Neural progenitor cell (in vitro differentiated cells): ENCODE measurements around the gene SOCS3. TPM values are rescaled to one million over a fixed set of nuclear protein-coding genes. Genes with fewer than 3 reads are reported as not detected.

ENCODE experiments used
- DNase-seq: peaks from one replicate; pipeline ENCODE4 v3.0.0-alpha.2; 2016; ENCODE audit warnings: low spot score
- H2AFZ ChIP-seq: fragments of 200-600 bp; sonication (generic); replicated peaks from 2 replicates; pipeline ENCODE4 v1.6.1; 2016; ENCODE audit warnings: antibody characterized with exemption
- H3F3A ChIP-seq: fragments of 200-600 bp; sonication (generic); 2 replicates; pipeline ENCODE4 v1.6.1; 2016; ENCODE audit warnings: antibody characterized with exemption, low read depth
- H3K27ac ChIP-seq: fragments of 200-600 bp; sonication (generic); 2 replicates; pipeline ENCODE4 v1.5.1; 2016; ENCODE audit warnings: mild to moderate bottlenecking
- H3K27me3 ChIP-seq: fragments of 200-600 bp; sonication (generic); 2 replicates; pipeline ENCODE4 v1.6.1; 2016; ENCODE audit warnings: mild to moderate bottlenecking, moderate library complexity
- H3K36me3 ChIP-seq: fragments of 200-600 bp; sonication (generic); 2 replicates; pipeline ENCODE4 v1.5.1; 2016
- H3K4me1 ChIP-seq: fragments of 200-600 bp; sonication (generic); 2 replicates; pipeline ENCODE4 v1.6.1; 2016; ENCODE audit warnings: mixed run types
- H3K4me2 ChIP-seq: fragments of 200-600 bp; sonication (generic); 2 replicates; pipeline ENCODE4 v1.6.1; 2016
- H3K4me3 ChIP-seq: fragments of 200-600 bp; sonication (generic); 2 replicates; pipeline ENCODE4 v1.5.1; 2016
- H3K79me2 ChIP-seq: fragments of 200-600 bp; sonication (generic); 2 replicates; pipeline ENCODE4 v1.6.1; 2016; ENCODE audit warnings: low read depth
- H3K9ac ChIP-seq: fragments of 200-600 bp; sonication (generic); 2 replicates; pipeline ENCODE4 v1.6.1; 2016
- H3K9me3 ChIP-seq: fragments of 200-600 bp; sonication (generic); 2 replicates; pipeline ENCODE4 v1.5.1; 2016; ENCODE audit warnings: low read depth
- H4K20me1 ChIP-seq: fragments of 200-600 bp; sonication (generic); 2 replicates; pipeline ENCODE4 v1.6.1; 2016; ENCODE audit warnings: low read depth
- H3K27ac Mint-ChIP-seq: 3 replicates; pipeline ENCODE4 v1.8.0; 2021; ENCODE audit warnings: mixed read lengths
- H3K27me3 Mint-ChIP-seq: 2 replicates; pipeline ENCODE4 v1.8.0; 2022; ENCODE audit warnings: low read depth, mild to moderate bottlenecking, inconsistent platforms, moderate library complexity, mixed read lengths; ENCODE audit not compliant: insufficient read depth
- H3K36me3 Mint-ChIP-seq: 3 replicates; pipeline ENCODE4 v1.8.0; 2021; ENCODE audit warnings: mixed read lengths
- H3K4me1 Mint-ChIP-seq: 3 replicates; pipeline ENCODE4 v1.8.0; 2021; ENCODE audit warnings: mixed read lengths
- H3K4me3 Mint-ChIP-seq: 3 replicates; pipeline ENCODE4 v1.8.0; 2021; ENCODE audit warnings: mild to moderate bottlenecking, moderate library complexity, mixed read lengths
- H3K9me3 Mint-ChIP-seq: 3 replicates; pipeline ENCODE4 v1.8.0; 2020; ENCODE audit warnings: mixed read lengths
- CTCF ChIP-seq: fragments of 200-600 bp; sonication (generic); IDR thresholded peaks from 2 replicates; pipeline ENCODE4 v1.5.1; 2017; ENCODE audit warnings: antibody characterized with exemption, mild to moderate bottlenecking
- EZH2 ChIP-seq: fragments of 200-600 bp; sonication (generic); IDR thresholded peaks from 2 replicates; pipeline ENCODE4 v1.6.1; 2017; ENCODE audit warnings: antibody characterized with exemption, mild to moderate bottlenecking, moderate library complexity
- EZH2phosphoT487 ChIP-seq: fragments of 200-600 bp; sonication (generic); IDR thresholded peaks from 2 replicates; pipeline ENCODE4 v1.6.1; 2017; ENCODE audit warnings: antibody characterized with exemption
- total RNA-seq: library from RNA; depleted of rRNA; stranded (reverse); fragments of >200 nt; gene quantifications from 2 replicates; pipeline ENCODE4 v1.2.3, GENCODE V29; 2015; ENCODE audit warnings: low replicate concordance

SOCS3 gene
- total RNA-seq, 1 donor from 2014 or later: 7.5 TPM

- no peaks in the 10 kb centered on the region for H3K9me3 Mint-ChIP-seq
- peaks cover 56% of the 10 kb centered on the region for H3K27me3 ChIP-seq
- no peak overlapping the region for H3K4me3 Mint-ChIP-seq
These were observed 13.1 kb downstream of the SOCS3 start for GRCh38 chr17:78346605-78347250.

GRCh38 chr17:78345791-78346494, 13.9 kb downstream of the SOCS3 start:
- TF ChIP-seq CTCF: no peak
- no peak for TF ChIP-seq EZH2phosphoT487
- no peak for TF ChIP-seq EZH2
- no peak overlapping the region for H2AFZ ChIP-seq
- H3K4me3 Mint-ChIP-seq: no peak overlapping the region
- H3K4me1 ChIP-seq: peaks cover 14% of the 10 kb centered on the region
- H3K9me3 ChIP-seq: no peaks in the 10 kb centered on the region
- peaks cover 11% of the 10 kb centered on the region for H3K27me3 Mint-ChIP-seq
- no peak overlapping the region for H3K4me2 ChIP-seq
- peaks cover 21% of the 10 kb centered on the region for H3K4me1 Mint-ChIP-seq
- H3K9me3 Mint-ChIP-seq: no peaks in the 10 kb centered on the region
- H3F3A ChIP-seq: peaks cover 20% of the 10 kb centered on the region
- H3K4me3 ChIP-seq: no peak overlapping the region
- no peaks in the 10 kb centered on the region for H3K36me3 ChIP-seq
- H3K79me2 ChIP-seq: no peaks in the 10 kb centered on the region
- peaks cover 64% of the 10 kb centered on the region for H3K27me3 ChIP-seq
- no peaks in the 10 kb centered on the region for H4K20me1 ChIP-seq
- no peak for DNase-seq
- no peaks in the 10 kb centered on the region for H3K36me3 Mint-ChIP-seq
- H3K9ac ChIP-seq: no peak overlapping the region
- H3K27ac Mint-ChIP-seq: no peak overlapping the region
- H3K27ac ChIP-seq: no peak overlapping the region

More at GRCh38 chr17:78346605-78347250, 13.1 kb downstream of the SOCS3 start:
- H3K4me2 ChIP-seq: no peak overlapping the region
- Mint-ChIP-seq H3K4me1 (peaks cover 27% of the 10 kb centered on the region), H3K36me3 (no peaks in the 10 kb centered on the region), H3K27ac (no peak overlapping the region), H3K27me3 (peaks cover 9% of the 10 kb centered on the region)
- H3K27ac ChIP-seq: no peak overlapping the region
- H3K4me1 ChIP-seq: peaks cover 21% of the 10 kb centered on the region
- no peak overlapping the region for H2AFZ ChIP-seq
- no peak for DNase-seq
- TF ChIP-seq EZH2 (no peak), EZH2phosphoT487 (no peak), CTCF (no peak)
- H3K36me3 ChIP-seq: no peaks in the 10 kb centered on the region
- peaks cover 25% of the 10 kb centered on the region for H3F3A ChIP-seq
- peaks cover 6% of the 10 kb centered on the region for H4K20me1 ChIP-seq
- H3K4me3 ChIP-seq: no peak overlapping the region
- no peaks in the 10 kb centered on the region for H3K79me2 ChIP-seq
- H3K9ac ChIP-seq: no peak overlapping the region
- no peaks in the 10 kb centered on the region for H3K9me3 ChIP-seq

GRCh38 chr17:78345172-78345571, 14.7 kb downstream of the SOCS3 start:
- Histone ChIP-seq H3K79me2 (no peaks in the 10 kb centered on the region), H3K27me3 (peaks cover 72% of the 10 kb centered on the region), H3K4me2 (no peak overlapping the region), H3K4me3 (no peak overlapping the region), H2AFZ (no peak overlapping the region), H3K9me3 (no peaks in the 10 kb centered on the region), H3K36me3 (no peaks in the 10 kb centered on the region), H3F3A (peaks cover 25% of the 10 kb centered on the region), H3K27ac (no peak overlapping the region), H4K20me1 (no peaks in the 10 kb centered on the region), H3K4me1 (peaks cover 14% of the 10 kb centered on the region), H3K9ac (no peak overlapping the region)
- no peaks in the 10 kb centered on the region for H3K36me3 Mint-ChIP-seq
- H3K9me3 Mint-ChIP-seq: no peaks in the 10 kb centered on the region
- H3K27me3 Mint-ChIP-seq: peaks cover 14% of the 10 kb centered on the region
- no peak overlapping the region for H3K4me3 Mint-ChIP-seq
- TF ChIP-seq EZH2 (no peak), CTCF (no peak), EZH2phosphoT487 (no peak)
- H3K27ac Mint-ChIP-seq: no peak overlapping the region
- no peak for DNase-seq
- H3K4me1 Mint-ChIP-seq: peaks cover 28% of the 10 kb centered on the region
